Body of pancreas (tissue), 4 donors: ENCODE measurements around the gene ADAMTSL3. TPM values are rescaled to one million over a fixed set of nuclear protein-coding genes. Genes with fewer than 3 reads are reported as not detected.

Source experiments
- ATAC-seq: fragments of 150-250 bp; one replicate; pipeline ENCODE4 v1.9.1; 2016
- DNase-seq, 4 donors: peaks; one replicate each; pipeline ENCODE4 v3.0.0-alpha.2; 2019
- H3K27ac ChIP-seq, 4 donors: fragments of 200-600 bp; sonication (generic); 1 replicate in 3 of 4; 2 replicates in 1 of 4; pipeline versions ENCODE4 v1.5.1 to v1.6.1; 2016 to 2019; ENCODE audit warnings: mild to moderate bottlenecking in 1 of 4, mixed read lengths in 1 of 4, moderate library complexity in 1 of 4
- H3K27me3 ChIP-seq, 2 donors: fragments of 200-600 bp; sonication (generic); one replicate each; pipeline ENCODE4 v1.6.0; 2016; ENCODE audit warnings: mild to moderate bottlenecking in 1 of 2
- H3K36me3 ChIP-seq, 2 donors: fragments of 200-600 bp; sonication (generic); replicated peaks in 1 of 2; 2 replicates each; pipeline ENCODE4 v1.5.1; 2016; ENCODE audit warnings: low read depth in 2 of 2; ENCODE audit not compliant: insufficient read depth in 1 of 2
- H3K4me1 ChIP-seq: fragments of 200-600 bp; sonication (generic); one replicate; pipeline ENCODE4 v1.6.0; 2016
- H3K4me3 ChIP-seq, 2 donors: fragments of 200-600 bp; sonication (generic); 1 replicate in 1 of 2; 2 replicates in 1 of 2; pipeline ENCODE4 v1.5.1; 2016 to 2019
- H3K9me3 ChIP-seq, 3 donors: fragments of 200-600 bp; sonication (generic); 1 replicate in 2 of 3; 2 replicates in 1 of 3; pipeline ENCODE4 v1.5.1; 2016
- POLR2A ChIP-seq, 3 donors: fragments of 450-650 bp; IDR thresholded peaks; one replicate each; pipeline ENCODE4 v1.6.1; 2016; ENCODE audit warnings: antibody characterized with exemption in 3 of 3, mild to moderate bottlenecking in 2 of 3
- WGBS, 2 donors: methylation state at CpG; one replicate each; pipeline ENCODE4 v1.1.5; 2017; 5-methylcytosine and 5-hydroxymethylcytosine counted together
- intact Hi-C: fragments of 100-400 bp; cut with DNase I; formaldehyde crosslinking; loops from one replicate; pipeline ENCODE4 v1.15.1; 2023
- total RNA-seq, 2 donors: library from RNA; depleted of rRNA; stranded (reverse); fragments of >200 nt; gene quantifications; one replicate each; pipeline ENCODE4 v1.1.0, GENCODE V29; 2016
- TF ChIP-seq, protein P1 (sequence below), 7 experiments: fragments of 450-650 bp in 4 of 7; fragments of 200-600 bp in 3 of 7; sonication (generic) in 3 of 7; IDR thresholded peaks; one replicate each; pipeline ENCODE4 v1.5.1; 2016 to 2019; ENCODE audit warnings: antibody characterized with exemption in 7 of 7

The ADAMTSL3 gene
- total RNA-seq, 2 donors from 2014 or later = 7.8 to 10.2 TPM

DNA sequence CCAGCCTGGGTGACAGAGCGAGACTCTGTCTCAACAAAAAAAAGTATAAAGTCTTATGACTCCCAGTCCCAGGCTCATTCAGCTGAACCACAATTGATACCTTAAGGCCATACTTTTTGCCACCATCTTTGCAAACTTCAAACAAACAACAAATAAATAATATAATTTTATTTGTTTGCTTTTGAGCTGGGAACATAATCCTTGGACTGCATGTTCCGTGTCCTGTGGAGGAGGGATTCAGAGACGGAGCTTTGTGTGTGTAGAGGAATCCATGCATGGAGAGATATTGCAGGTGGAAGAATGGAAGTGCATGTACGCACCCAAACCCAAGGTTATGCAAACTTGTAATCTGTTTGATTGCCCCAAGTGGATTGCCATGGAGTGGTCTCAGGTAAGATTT lies 238.6 kb downstream of the ADAMTSL3 start:
- no peak overlapping the region for H3K4me3 ChIP-seq
- ATAC-seq (no peak), DNase-seq (no peak)
- H3K4me1 ChIP-seq = peaks cover 9% of the 10 kb centered on the region
- intact Hi-C loops = no loop called here
- H3K27ac ChIP-seq = no peak overlapping the region
- no peaks in the 10 kb centered on the region for H3K27me3 ChIP-seq
- TF ChIP-seq POLR2A (IDR thresholded peaks at IDR 0.05) = no peak
- TF ChIP-seq, protein P1, sequence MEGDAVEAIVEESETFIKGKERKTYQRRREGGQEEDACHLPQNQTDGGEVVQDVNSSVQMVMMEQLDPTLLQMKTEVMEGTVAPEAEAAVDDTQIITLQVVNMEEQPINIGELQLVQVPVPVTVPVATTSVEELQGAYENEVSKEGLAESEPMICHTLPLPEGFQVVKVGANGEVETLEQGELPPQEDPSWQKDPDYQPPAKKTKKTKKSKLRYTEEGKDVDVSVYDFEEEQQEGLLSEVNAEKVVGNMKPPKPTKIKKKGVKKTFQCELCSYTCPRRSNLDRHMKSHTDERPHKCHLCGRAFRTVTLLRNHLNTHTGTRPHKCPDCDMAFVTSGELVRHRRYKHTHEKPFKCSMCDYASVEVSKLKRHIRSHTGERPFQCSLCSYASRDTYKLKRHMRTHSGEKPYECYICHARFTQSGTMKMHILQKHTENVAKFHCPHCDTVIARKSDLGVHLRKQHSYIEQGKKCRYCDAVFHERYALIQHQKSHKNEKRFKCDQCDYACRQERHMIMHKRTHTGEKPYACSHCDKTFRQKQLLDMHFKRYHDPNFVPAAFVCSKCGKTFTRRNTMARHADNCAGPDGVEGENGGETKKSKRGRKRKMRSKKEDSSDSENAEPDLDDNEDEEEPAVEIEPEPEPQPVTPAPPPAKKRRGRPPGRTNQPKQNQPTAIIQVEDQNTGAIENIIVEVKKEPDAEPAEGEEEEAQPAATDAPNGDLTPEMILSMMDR (IDR thresholded peaks at IDR 0.05) = no peak
- no peaks in the 10 kb centered on the region for H3K36me3 ChIP-seq
- no peaks in the 10 kb centered on the region for H3K9me3 ChIP-seq
- WGBS, 2 donors = 86 to 93% methylated on average over 4 of the region's 4 CpGs

DNA sequence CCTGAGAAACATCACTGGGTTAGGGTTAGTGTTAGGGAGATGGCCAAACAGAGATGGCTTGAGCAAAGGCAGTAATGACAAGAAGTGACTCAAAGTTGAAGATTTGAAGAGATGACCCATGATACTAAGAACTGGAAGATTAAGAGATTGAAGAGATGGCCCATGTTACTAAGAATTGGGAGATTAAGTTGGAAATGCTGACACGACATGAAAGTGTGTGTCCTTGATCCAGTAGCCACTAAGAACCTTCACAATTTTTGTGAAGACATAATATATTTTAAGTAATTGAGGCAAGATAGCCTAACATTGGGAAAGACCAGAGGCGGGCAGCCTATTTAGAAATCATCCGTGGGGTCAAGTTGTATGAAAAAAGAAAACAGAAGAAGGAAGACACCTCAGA lies 239.4 kb downstream of the ADAMTSL3 start:
- Histone ChIP-seq H3K27me3 (no peaks in the 10 kb centered on the region), H3K36me3 (no peaks in the 10 kb centered on the region), H3K4me3 (no peak overlapping the region), H3K27ac (no peak overlapping the region), H3K9me3 (no peaks in the 10 kb centered on the region), H3K4me1 (peaks cover 9% of the 10 kb centered on the region)
- no peak for ATAC-seq
- DNase-seq = no peak
- WGBS, 2 donors = 90 to 92% methylated on average over 3 of the region's 3 CpGs
- intact Hi-C loops = no loop called here
- TF ChIP-seq, protein P1 (IDR thresholded peaks at IDR 0.05) = no peak
- no peak for TF ChIP-seq POLR2A (IDR thresholded peaks at IDR 0.05)

DNA sequence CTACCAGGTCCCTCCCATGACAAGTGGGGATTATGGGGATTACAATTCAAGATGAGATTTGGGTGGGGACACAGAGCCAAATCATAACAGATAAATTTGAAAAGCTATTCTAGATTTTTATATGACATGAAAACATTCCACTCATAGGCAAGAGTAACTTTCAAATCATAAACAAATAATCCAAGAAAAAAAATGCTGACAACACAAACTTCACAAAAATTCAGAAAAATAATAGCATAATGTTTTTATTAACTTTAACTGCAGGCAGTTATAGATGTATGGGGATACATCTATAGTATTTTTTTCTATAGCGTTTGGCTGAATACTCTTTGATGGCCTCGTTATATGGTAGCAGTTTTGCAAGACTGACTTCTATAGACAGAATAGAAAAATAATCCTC lies 243.1 kb downstream of the ADAMTSL3 start:
- no peak for DNase-seq
- H3K4me1 ChIP-seq = no peaks in the 10 kb centered on the region
- no peak overlapping the region for H3K27ac ChIP-seq
- no peaks in the 10 kb centered on the region for H3K27me3 ChIP-seq
- H3K36me3 ChIP-seq = no peaks in the 10 kb centered on the region
- no peak for TF ChIP-seq POLR2A (IDR thresholded peaks at IDR 0.05)
- TF ChIP-seq, protein P1 (IDR thresholded peaks at IDR 0.05) = no peak
- intact Hi-C loops = no loop called here
- ATAC-seq = no peak
- 98% methylated on average over 2 of the region's 2 CpGs for WGBS, 2 donors
- no peaks in the 10 kb centered on the region for H3K9me3 ChIP-seq
- H3K4me3 ChIP-seq = no peak overlapping the region

DNA sequence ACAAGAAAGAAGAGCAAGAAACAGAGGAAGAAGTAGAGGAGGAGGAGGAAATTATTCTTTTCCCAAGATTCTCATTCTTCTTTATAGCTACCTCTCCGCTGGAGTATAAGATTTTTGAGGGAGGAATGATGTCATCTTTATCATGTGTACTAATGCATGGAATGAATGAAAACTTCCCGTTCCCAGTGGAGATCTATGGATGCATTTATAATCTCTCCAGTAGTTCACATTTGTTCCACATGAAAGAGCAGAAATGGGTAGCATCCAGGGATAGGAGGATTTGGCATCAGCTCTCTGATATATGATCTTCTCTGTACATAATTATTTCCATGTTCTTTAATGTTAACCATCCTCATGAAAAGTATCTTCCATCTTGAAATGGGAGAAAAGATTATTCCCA lies 244.4 kb downstream of the ADAMTSL3 start:
- no peak overlapping the region for H3K27ac ChIP-seq
- H3K4me3 ChIP-seq = no peak overlapping the region
- no peaks in the 10 kb centered on the region for H3K4me1 ChIP-seq
- ATAC-seq = no peak
- no peaks in the 10 kb centered on the region for H3K9me3 ChIP-seq
- H3K36me3 ChIP-seq = no peaks in the 10 kb centered on the region
- no peaks in the 10 kb centered on the region for H3K27me3 ChIP-seq
- DNase-seq = no peak
- intact Hi-C loops = no loop called here
- 96% methylated on average over 2 of the region's 2 CpGs for WGBS, 2 donors
- TF ChIP-seq POLR2A (IDR thresholded peaks at IDR 0.05) = no peak
- TF ChIP-seq, protein P1 (IDR thresholded peaks at IDR 0.05) = no peak

DNA sequence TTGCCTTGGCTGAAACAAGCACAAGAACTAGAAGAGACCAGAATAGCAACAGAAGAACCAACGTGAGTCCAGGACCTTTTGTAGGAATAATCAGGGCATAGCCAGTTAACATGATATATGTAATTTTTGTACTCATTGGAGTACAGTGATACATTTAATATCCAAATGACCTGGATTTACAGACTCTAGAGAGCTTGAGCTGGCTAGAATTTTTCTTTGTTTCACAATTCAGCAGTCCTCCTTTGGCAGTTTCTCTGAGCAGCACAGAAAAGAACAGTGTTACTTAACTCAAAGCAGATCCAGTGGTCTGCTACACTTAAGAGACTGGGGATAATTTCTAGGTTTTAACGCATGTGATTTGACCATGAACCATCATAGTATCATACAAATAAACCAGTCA lies 245.7 kb downstream of the ADAMTSL3 start:
- Histone ChIP-seq H3K9me3 (no peaks in the 10 kb centered on the region), H3K4me1 (peaks cover 6% of the 10 kb centered on the region), H3K4me3 (no peak overlapping the region), H3K36me3 (no peaks in the 10 kb centered on the region), H3K27ac (no peak overlapping the region), H3K27me3 (no peaks in the 10 kb centered on the region)
- no peak for ATAC-seq
- no peak for DNase-seq
- TF ChIP-seq POLR2A (IDR thresholded peaks at IDR 0.05) = no peak
- TF ChIP-seq, protein P1 (IDR thresholded peaks at IDR 0.05) = no peak
- intact Hi-C loops = no loop called here
- WGBS, 2 donors = 66 to 80% methylated on average over 2 of the region's 2 CpGs
